ENCODE results near the gene ATP8B1. TPM values are rescaled to one million over a fixed set of nuclear protein-coding genes. Genes with fewer than 3 reads are reported as not detected.
A peak's percentile ranks its signal among the peaks of the same experiment; 100 is the strongest.
"Not testable (repeated sequence)": the region's sequence is repeated elsewhere in the genome, so short reads cannot be mapped to it uniquely, and the experiment has no call there.

The ATP8B1 gene
- total RNA-seq, 1 experiment from 2014 or later, result 38.8 TPM

- DNase-seq (ENCODE audit: low spot score), result peak; percentile 67
Measured at GRCh38 chr18:57727952-57728807, 74.9 kb downstream of the ATP8B1 start.

GRCh38 chr18:57719211-57719935, 83.7 kb downstream of the ATP8B1 start:
- not testable (repeated sequence) for DNase-seq (ENCODE audit: low spot score)

- no peak for DNase-seq (ENCODE audit: low spot score)
Measured at GRCh38 chr18:57716549-57716948, 86.6 kb downstream of the ATP8B1 start.

DNA sequence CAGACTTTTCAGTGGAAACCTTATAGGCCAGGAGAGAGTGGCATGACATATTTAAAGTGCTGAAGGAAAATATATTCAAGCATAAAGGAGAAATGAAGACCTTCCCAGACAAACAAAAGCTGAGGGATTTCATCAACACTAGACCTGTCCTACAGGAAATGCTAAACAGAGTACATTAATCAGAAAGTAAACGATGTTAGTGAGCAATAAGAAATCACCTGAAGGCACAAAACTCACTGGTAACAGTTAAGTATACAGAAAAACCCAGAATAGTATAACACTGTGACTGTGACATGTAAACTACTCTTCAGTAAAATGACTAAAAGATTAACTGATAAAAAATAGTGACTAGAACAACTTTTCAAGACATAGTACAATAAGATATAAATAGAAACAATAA, 87.4 kb downstream of the ATP8B1 start:
- DNase-seq (ENCODE audit: low spot score), result no peak

DNA sequence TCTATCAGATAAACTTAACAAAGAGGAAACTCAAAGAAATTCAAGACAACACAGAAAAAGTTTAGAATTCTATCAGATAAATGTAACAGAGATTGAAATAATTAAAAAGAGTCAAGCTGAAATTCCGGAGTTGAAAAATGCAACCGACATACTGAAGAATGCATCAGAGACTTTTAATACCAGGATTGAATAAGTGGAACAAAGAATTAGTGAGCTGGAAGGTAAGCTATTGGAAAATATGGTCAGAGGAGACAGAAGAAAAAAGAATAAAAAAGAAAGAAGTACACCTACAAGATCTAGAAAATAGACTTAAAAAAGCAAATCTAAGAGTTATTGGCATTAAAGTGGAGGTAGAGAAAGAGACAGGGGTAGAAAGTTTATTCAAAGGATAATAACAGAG, 88.0 kb downstream of the ATP8B1 start:
- DNase-seq (ENCODE audit: low spot score), result no peak

GRCh38 chr18:57710226-57710625, 92.9 kb downstream of the ATP8B1 start:
- no peak for DNase-seq (ENCODE audit: low spot score)

- no peak for DNase-seq (ENCODE audit: low spot score)
Measured at GRCh38 chr18:57709335-57709734, 93.8 kb downstream of the ATP8B1 start.

DNA sequence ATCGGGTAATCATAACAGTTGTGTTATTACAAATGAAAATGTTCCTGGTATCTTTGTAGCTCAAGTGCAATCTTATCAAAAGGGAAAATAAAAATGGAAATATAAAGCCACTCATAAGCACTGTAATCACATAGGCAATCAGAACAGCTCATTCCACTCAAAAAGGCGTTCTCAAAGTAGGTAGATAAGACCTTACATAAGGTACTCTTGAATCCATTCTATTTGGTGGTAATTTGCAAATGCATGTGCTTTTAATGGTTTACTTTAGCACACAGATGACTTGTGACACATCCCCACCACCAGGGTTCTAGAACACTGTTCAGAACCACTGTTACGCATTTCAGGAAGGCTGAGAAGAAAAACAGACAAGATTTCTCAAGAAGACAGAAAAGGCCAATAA, 94.8 kb downstream of the ATP8B1 start:
- no peak for DNase-seq (ENCODE audit: low spot score)

GRCh38 chr18:57705832-57706595, 97.1 kb downstream of the ATP8B1 start:
- no peak for DNase-seq (ENCODE audit: low spot score)

GRCh38 chr18:57705011-57705410, 98.1 kb downstream of the ATP8B1 start:
- DNase-seq (ENCODE audit: low spot score), result no peak

- peak; percentile 14 for DNase-seq (ENCODE audit: low spot score)
Measured at GRCh38 chr18:57698571-57699276, 104.4 kb downstream of the ATP8B1 start.

DNA sequence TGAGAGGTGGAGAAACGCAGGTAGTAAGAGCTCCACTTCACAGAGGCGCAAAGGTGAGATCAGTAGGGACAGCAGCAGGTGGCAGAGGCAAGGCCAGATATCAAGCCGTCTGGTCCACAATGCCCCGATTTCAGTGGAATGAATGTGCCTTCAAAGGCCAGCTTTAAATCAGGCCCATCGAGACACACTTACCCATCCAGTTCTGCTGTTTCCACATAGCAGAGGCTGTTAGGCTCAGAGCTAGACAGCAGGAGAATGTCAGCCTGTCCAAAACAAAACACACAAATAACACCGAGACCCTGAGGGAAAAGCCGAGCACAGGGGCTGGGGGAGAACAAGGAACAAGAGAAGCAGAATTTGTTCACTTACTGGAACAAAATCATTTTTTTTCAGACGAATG, 105.7 kb downstream of the ATP8B1 start:
- no peak for DNase-seq (ENCODE audit: low spot score)

- no peak for DNase-seq (ENCODE audit: low spot score)
Measured at GRCh38 chr18:57696271-57696670, 106.8 kb downstream of the ATP8B1 start.

- no peak for DNase-seq (ENCODE audit: low spot score)
Measured at GRCh38 chr18:57691363-57691762, 111.8 kb downstream of the ATP8B1 start.

DNA sequence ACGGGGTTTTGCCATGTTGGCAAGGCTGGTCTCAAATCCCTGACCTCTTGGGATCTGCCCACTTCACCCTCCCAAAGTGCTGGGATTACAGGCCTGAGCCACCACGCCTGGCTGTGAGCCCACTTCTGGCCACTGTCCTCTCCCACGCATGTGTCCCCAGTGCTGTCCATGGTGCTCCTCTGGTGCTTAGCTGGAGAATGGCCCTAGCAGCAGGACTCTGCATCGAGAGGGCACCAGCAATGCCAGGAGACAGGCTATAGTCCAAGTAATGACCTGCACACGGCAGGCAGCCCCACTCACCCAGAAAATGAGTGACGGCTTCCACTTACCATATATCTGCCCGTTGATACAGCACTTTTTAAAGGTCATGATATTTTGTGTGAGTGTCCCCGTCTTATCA, 115.1 kb downstream of the ATP8B1 start:
- no peak for DNase-seq (ENCODE audit: low spot score)

- DNase-seq (ENCODE audit: low spot score), result no peak
Measured at GRCh38 chr18:57683470-57683869, 119.6 kb downstream of the ATP8B1 start.

GRCh38 chr18:57677262-57678211, 125.6 kb downstream of the ATP8B1 start:
- no peak for DNase-seq (ENCODE audit: low spot score)

GRCh38 chr18:57674891-57675290, 128.2 kb downstream of the ATP8B1 start:
- no peak for DNase-seq (ENCODE audit: low spot score)

DNA sequence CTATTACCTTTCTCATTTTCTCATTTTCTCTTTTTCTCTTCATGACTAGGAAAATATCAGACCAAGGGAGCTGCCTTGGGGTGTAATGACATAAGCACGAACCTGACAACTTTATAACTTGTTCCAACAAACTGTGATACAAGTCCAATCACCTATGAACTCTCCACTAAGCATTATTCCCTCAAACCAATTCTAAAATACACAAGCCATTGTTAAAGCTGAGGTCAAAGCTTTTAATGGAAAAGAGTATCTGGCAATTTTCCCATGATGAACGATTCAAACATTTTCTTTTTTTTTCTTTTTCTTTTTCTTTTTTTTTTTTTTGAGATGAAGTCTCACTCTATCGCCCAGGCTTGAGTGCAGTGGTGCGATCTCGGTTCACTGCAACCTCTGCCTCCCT, 133.1 kb downstream of the ATP8B1 start:
- no peak for DNase-seq (ENCODE audit: low spot score)

DNA sequence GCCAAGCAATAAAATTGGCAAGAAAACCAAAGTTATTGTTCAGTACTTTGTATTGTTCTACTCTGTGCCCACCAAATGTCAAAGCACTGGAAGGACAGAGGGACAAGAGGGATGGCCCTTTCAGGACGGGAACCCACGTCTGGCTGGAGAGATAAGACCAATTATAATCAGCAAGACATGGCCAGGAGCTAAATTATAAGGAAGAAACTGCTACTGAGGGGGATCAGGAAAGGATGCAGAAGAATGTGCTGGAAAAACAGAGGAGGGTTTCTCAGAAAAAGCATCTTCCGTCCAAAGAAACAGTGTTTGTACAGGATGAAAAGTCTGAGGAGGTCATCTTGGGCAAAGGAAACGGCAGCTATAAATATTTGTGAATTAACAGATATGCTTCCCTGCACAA, 135.1 kb downstream of the ATP8B1 start:
- no peak for DNase-seq (ENCODE audit: low spot score)
